DND-41 (cell line): ENCODE data around the gene TSSC4.

Experiments used
- ATAC-seq: fragments of 200-7000 bp; cut with Tn5 transposase; 3 replicates; pipeline ENCODE4 v1.9.1; 2021; ENCODE audit warnings: low read depth; ENCODE audit not compliant: insufficient read depth
- DNase-seq: peaks from one replicate; pipeline ENCODE4 v3.0.0-alpha.2; 2020
- H2AFZ ChIP-seq: 2 replicates; pipeline ENCODE4 v1.6.0; 2012; ENCODE audit warnings: low read depth, low read length
- H3K27ac ChIP-seq: 2 replicates; pipeline ENCODE4 v1.5.1; 2012; ENCODE audit warnings: low read length, inconsistent platforms
- H3K27me3 ChIP-seq: fragments of 200-600 bp; sonication (generic); 2 replicates; pipeline ENCODE4 v1.6.0; 2012; ENCODE audit warnings: low read length, mild to moderate bottlenecking, inconsistent platforms; ENCODE audit not compliant: insufficient read depth, poor library complexity
- H3K36me3 ChIP-seq: 2 replicates; pipeline ENCODE4 v1.5.1; 2012; ENCODE audit warnings: low read length, inconsistent platforms; ENCODE audit not compliant: insufficient read depth
- H3K4me1 ChIP-seq: 2 replicates; pipeline ENCODE4 v1.5.1; 2012; ENCODE audit warnings: mild to moderate bottlenecking, low read length; ENCODE audit not compliant: insufficient read depth
- H3K4me2 ChIP-seq: 2 replicates; pipeline ENCODE4 v1.6.0; 2012; ENCODE audit warnings: mild to moderate bottlenecking, moderate library complexity, low read length, inconsistent platforms; ENCODE audit not compliant: insufficient read depth
- H3K4me3 ChIP-seq, 2 experiments: fragments of 200-600 bp in 1 of 2; shearing (Covaris generic) in 1 of 2; 2 replicates each; pipeline ENCODE4 v1.5.1; 2012 to 2016; ENCODE audit warnings: inconsistent platforms in 2 of 2, low read length in 2 of 2, mild to moderate bottlenecking in 2 of 2, low read depth in 1 of 2, moderate library complexity in 1 of 2
- H3K79me2 ChIP-seq: 2 replicates; pipeline ENCODE4 v1.6.0; 2012; ENCODE audit warnings: low read length, inconsistent platforms; ENCODE audit not compliant: insufficient read depth
- H3K9ac ChIP-seq: 2 replicates; pipeline ENCODE4 v1.6.0; 2012; ENCODE audit warnings: low read depth, mild to moderate bottlenecking, inconsistent platforms, low read length, moderate library complexity
- H3K9me3 ChIP-seq: 2 replicates; pipeline ENCODE4 v1.5.1; 2012; ENCODE audit warnings: low read length, moderate library complexity, mild to moderate bottlenecking, inconsistent platforms; ENCODE audit not compliant: insufficient read depth, severe bottlenecking
- H4K20me1 ChIP-seq: 2 replicates; pipeline ENCODE4 v1.6.0; 2012; ENCODE audit warnings: low read length; ENCODE audit not compliant: insufficient read depth
- EZH2 ChIP-seq: IDR thresholded peaks from 3 replicates; pipeline ENCODE4 v1.6.1; 2012; ENCODE audit warnings: borderline replicate concordance, low read depth, mild to moderate bottlenecking, moderate library complexity, low read length, inconsistent platforms; ENCODE audit not compliant: severe bottlenecking
- TF ChIP-seq, protein P1 (sequence below): IDR thresholded peaks from 2 replicates; pipeline ENCODE4 v1.5.1; 2012; ENCODE audit warnings: borderline replicate concordance, low read length, moderate library complexity, mild to moderate bottlenecking; ENCODE audit not compliant: poor library complexity, severe bottlenecking; ENCODE audit errors: extremely low read depth

Gene TSSC4

DNA sequence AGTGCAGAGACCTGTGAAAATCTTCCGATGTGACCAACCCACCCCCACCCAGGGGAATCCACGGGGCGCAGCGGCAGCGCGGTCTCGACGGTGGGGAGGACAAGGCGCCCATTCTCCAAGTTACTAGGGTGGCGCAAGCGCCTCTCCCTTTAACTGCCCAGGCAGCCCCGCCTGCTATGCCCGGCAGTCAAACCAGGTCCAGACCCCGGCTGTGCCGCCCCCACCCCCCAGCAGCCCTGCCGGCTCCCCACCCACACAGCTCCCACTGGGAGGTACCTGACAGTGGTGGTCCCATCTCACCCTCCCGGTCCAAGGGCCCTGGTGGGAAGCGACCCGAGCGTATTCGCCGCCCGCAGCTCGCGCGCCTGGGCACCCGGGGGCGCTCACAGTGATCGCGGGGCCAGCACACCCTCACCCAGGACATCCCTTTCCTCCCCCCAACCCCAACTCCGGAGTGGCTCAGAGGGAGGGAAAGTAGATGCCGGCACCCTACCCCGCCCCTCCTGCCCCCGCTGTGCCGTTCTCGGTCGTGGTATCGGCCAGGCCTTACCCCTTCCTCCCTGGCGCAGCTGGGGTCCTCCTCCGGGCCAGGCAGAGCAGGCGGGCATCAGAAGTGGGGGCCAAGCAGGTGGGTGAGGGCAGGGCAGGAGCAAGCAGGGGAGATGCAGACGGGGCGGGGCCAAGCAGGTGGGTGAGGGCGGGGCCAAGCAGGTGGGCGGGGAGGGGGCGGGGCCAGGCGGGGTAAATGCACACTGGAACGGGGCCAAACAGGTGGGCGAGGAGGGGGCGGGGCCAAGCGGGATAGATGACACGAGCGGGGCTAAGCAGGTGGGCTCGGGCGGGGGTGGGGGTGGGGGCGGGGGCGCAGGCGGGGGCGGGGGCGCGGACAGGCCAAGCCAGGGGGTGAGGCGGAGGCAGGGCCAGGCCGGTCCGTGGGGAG is 43.6 kb downstream of the TSSC4 start, which contains the start of gene TRPM5:
TRPM5 (minus strand) TSS at position 634 of the 940 bp plus-strand sequence. CDS start 21,478 bp downstream, outside the sequence.
- H3K36me3 ChIP-seq = no peaks in the 10 kb centered on the region
- ATAC-seq (no peak), DNase-seq (no peak)
- H2AFZ ChIP-seq = no peak within 1 kb of the TSS
- TF ChIP-seq EZH2 = no peak
- TF ChIP-seq, protein P1, sequence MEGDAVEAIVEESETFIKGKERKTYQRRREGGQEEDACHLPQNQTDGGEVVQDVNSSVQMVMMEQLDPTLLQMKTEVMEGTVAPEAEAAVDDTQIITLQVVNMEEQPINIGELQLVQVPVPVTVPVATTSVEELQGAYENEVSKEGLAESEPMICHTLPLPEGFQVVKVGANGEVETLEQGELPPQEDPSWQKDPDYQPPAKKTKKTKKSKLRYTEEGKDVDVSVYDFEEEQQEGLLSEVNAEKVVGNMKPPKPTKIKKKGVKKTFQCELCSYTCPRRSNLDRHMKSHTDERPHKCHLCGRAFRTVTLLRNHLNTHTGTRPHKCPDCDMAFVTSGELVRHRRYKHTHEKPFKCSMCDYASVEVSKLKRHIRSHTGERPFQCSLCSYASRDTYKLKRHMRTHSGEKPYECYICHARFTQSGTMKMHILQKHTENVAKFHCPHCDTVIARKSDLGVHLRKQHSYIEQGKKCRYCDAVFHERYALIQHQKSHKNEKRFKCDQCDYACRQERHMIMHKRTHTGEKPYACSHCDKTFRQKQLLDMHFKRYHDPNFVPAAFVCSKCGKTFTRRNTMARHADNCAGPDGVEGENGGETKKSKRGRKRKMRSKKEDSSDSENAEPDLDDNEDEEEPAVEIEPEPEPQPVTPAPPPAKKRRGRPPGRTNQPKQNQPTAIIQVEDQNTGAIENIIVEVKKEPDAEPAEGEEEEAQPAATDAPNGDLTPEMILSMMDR = no peak
- H3K79me2 ChIP-seq = no peaks in the 10 kb centered on the region
- peaks cover 12% of the 10 kb centered on the region; the same call in 1 of the 2 replicates for H3K4me1 ChIP-seq
- H4K20me1 ChIP-seq = peaks cover 8% of the 10 kb centered on the region
- H3K27ac ChIP-seq = no peak within 1 kb of the TSS
- no peak within 1 kb of the TSS for H3K9ac ChIP-seq
- H3K27me3 ChIP-seq = no peaks in the 10 kb centered on the region
- no peak within 1 kb of the TSS for H3K4me2 ChIP-seq
- no peak within 1 kb of the TSS for H3K4me3 ChIP-seq
- H3K9me3 ChIP-seq = no peaks in the 10 kb centered on the region

DNA sequence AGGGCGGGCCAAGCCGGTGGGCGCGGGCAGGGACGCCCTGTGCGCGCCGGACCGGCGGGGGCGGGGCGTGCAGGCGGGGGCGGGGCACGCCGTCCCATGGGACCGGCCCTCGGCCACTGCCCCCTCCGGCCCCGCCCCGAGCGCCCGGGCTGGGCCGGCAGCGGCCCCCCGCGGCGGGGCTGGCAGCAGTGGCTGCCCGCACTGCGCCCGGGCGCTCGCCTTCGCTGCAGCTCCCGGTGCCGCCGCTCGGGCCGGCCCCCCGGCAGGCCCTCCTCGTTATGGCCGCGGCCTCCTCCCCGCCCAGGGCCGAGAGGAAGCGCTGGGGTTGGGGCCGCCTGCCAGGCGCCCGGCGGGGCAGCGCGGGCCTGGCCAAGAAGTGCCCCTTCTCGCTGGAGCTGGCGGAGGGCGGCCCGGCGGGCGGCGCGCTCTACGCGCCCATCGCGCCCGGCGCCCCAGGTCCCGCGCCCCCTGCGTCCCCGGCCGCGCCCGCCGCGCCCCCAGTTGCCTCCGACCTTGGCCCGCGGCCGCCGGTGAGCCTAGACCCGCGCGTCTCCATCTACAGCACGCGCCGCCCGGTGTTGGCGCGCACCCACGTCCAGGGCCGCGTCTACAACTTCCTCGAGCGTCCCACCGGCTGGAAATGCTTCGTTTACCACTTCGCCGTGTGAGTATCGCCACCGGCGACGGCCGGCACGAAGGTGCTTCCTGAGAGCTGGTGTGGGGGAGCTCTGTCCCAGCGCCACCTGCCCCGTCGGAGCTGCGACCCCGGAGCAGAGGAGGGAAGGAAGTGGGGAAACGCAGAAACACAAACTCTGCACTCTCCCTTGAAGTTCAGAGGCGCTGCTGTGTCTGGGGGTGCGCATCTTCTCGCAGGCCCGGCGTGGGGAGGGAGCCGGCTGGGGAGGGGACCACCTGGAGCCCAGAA is 44.5 kb downstream of the TSSC4 start, which contains the start of gene KCNQ1:
KCNQ1 (plus strand) TSS at position 188 of the 925 bp plus-strand sequence; CDS start at position 279, 91 bp downstream.
- no peaks in the 10 kb centered on the region for H3K27me3 ChIP-seq
- H3K36me3 ChIP-seq = no peaks in the 10 kb centered on the region
- peaks cover 8% of the 10 kb centered on the region for H4K20me1 ChIP-seq
- H3K9me3 ChIP-seq = no peaks in the 10 kb centered on the region
- no peak within 1 kb of the TSS for H3K27ac ChIP-seq
- H2AFZ ChIP-seq = no peak within 1 kb of the TSS
- DNase-seq (no peak), ATAC-seq (no peak)
- peaks cover 12% of the 10 kb centered on the region; the same call in 1 of the 2 replicates for H3K4me1 ChIP-seq
- H3K79me2 ChIP-seq = no peaks in the 10 kb centered on the region
- H3K4me2 ChIP-seq = no peak within 1 kb of the TSS
- TF ChIP-seq EZH2 = no peak
- no peak within 1 kb of the TSS for H3K9ac ChIP-seq
- no peak within 1 kb of the TSS for H3K4me3 ChIP-seq

DNA sequence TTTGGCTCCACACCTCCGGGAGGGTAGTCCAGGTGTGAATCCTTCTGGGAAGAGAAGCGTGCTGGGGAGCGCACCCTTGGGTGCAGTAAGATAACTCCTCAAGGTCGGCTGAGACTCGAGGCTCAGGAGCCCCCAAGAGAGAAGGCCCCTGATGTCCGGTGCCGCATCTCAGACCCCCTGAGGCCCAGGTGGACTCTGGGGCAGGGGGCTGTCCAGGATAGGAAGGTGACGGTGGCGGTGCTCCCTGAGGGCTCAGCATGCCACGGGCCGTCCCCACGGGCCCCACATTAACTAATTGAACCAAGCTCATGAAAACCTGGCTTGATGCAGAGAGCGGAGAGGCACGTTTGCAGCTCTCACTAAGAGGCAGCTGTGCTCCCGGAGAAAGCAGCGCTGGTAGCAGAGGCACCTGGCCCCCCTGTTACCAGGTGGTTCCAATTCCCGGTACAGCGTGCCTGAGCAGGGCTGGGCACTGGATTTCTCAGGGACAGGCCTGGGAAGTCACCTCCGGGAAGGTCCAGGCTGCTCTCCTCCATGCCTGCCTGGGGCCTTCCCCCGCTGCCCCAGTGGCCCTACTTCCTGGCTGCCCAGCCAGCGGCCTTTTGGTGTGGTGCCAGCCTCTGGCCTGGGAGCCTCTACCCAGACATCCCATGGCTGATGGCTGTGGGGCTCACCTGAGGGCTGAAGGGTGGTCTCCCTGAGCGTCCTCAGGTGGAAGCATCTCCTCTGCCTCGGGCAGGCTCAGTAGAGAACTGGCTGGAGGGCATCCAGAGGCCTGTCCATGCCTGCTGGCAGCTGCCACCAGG is 45.4 kb downstream of the TSSC4 start:
- Histone ChIP-seq H3K4me3 (no peak overlapping the region), H4K20me1 (peaks cover 8% of the 10 kb centered on the region), H2AFZ (no peak overlapping the region), H3K27me3 (no peaks in the 10 kb centered on the region), H3K4me1 (peaks cover 12% of the 10 kb centered on the region; the same call in 1 of the 2 replicates), H3K79me2 (no peaks in the 10 kb centered on the region), H3K27ac (no peak overlapping the region), H3K4me2 (no peak overlapping the region), H3K36me3 (no peaks in the 10 kb centered on the region), H3K9me3 (no peaks in the 10 kb centered on the region), H3K9ac (no peak overlapping the region)
- DNase-seq (no peak), ATAC-seq (no peak)
- no peak for TF ChIP-seq EZH2
- TF ChIP-seq, protein P1 = no peak
